H1 (cell line): Measurements from ENCODE around the gene UBE2E2. TPM values are rescaled to one million over a fixed set of nuclear protein-coding genes. Genes with fewer than 3 reads are reported as not detected.

Experiments
- CTCF ChIA-PET: fragments of 300-600 bp; sonication (Branson Sonifier 250); formaldehyde crosslinking; loops from one replicate; lab custom pipeline; 2021; ENCODE audit not compliant: partially characterized antibody; lab: Charles Lee
- POLR2A ChIA-PET: fragments of 300-600 bp; sonication (Branson Sonifier 250); formaldehyde crosslinking; loops from one replicate; lab custom pipeline; 2021; ENCODE audit warnings: inconsistent platforms; ENCODE audit not compliant: partially characterized antibody; lab: Charles Lee
- DNase-seq, 2 experiments: peaks; one replicate each; pipeline versions ENCODE4 v3.0.0 to v3.0.0-alpha.2; 2010 to 2022; ENCODE audit warnings: low spot score in 2 of 2, low read depth in 1 of 2, mixed read lengths in 1 of 2
- FAIRE-seq: peaks from 2 replicates; lab custom pipeline; 2011; peaks lifted over from hg19 to GRCh38; lab: Jason Lieb, UNC
- H2AFZ ChIP-seq: 2 replicates; pipeline ENCODE4 v1.8.1; 2012; ENCODE audit warnings: low read length, inconsistent platforms
- H2AK5ac ChIP-seq: 2 replicates; pipeline ENCODE4 v1.6.1; 2013; ENCODE audit warnings: low read depth, low read length
- H2BK120ac ChIP-seq: replicated peaks from 2 replicates; pipeline ENCODE3; 2013; ENCODE audit warnings: low read depth, low read length, inconsistent platforms
- H2BK12ac ChIP-seq: 2 replicates; pipeline ENCODE4 v1.6.1; 2013; ENCODE audit warnings: low read depth, low read length
- H2BK15ac ChIP-seq: 2 replicates; pipeline ENCODE4 v1.6.1; 2013; ENCODE audit warnings: low read length
- H2BK20ac ChIP-seq: 2 replicates; pipeline ENCODE4 v1.6.1; 2013; ENCODE audit warnings: low read length
- H2BK5ac ChIP-seq: 2 replicates; pipeline ENCODE4 v1.6.1; 2013; ENCODE audit warnings: low read depth, low read length
- H3K14ac ChIP-seq: 2 replicates; pipeline ENCODE4 v1.6.1; 2013; ENCODE audit warnings: inconsistent platforms; ENCODE audit not compliant: insufficient read length
- H3K18ac ChIP-seq: 2 replicates; pipeline ENCODE4 v1.6.1; 2013; ENCODE audit warnings: low read length; ENCODE audit errors: extremely low read depth
- H3K23ac ChIP-seq: 2 replicates; pipeline ENCODE4 v1.6.1; 2013; ENCODE audit warnings: inconsistent platforms; ENCODE audit not compliant: insufficient read length
- H3K23me2 ChIP-seq: 2 replicates; pipeline ENCODE4 v1.6.1; 2013; ENCODE audit warnings: low read depth, low read length
- H3K27ac ChIP-seq: 2 replicates; pipeline ENCODE4 v1.6.1; 2011; ENCODE audit warnings: low read depth, low read length, inconsistent platforms
- H3K27me3 ChIP-seq, 4 experiments: replicated peaks in 1 of 4; 1 replicate in 1 of 4; 2 replicates in 3 of 4; pipeline versions ENCODE4 v1.6.1 to v1.8.1; 2011 to 2013; ENCODE audit warnings: low read length in 3 of 4, mild to moderate bottlenecking in 3 of 4, inconsistent platforms in 2 of 4, mixed read lengths in 2 of 4, moderate library complexity in 1 of 4; ENCODE audit not compliant: control insufficient read depth in 3 of 4, insufficient read depth in 3 of 4; ENCODE audit errors: extremely low read depth in 1 of 4
- H3K36me3 ChIP-seq, 4 experiments: 2 replicates each; pipeline versions ENCODE4 v1.6.1 to v1.8.1; 2011 to 2013; ENCODE audit warnings: mild to moderate bottlenecking in 4 of 4, low read length in 3 of 4, moderate library complexity in 2 of 4, control low read depth in 1 of 4, inconsistent platforms in 1 of 4; ENCODE audit not compliant: insufficient read depth in 4 of 4, control insufficient read depth in 2 of 4
- H3K4ac ChIP-seq: replicated peaks from 2 replicates; pipeline ENCODE3; 2013; ENCODE audit warnings: low read length, low read depth, mixed read lengths, inconsistent platforms; ENCODE audit not compliant: insufficient read length
- H3K4me1 ChIP-seq, 4 experiments: replicated peaks in 1 of 4; 1 replicate in 1 of 4; 2 replicates in 3 of 4; pipeline versions ENCODE4 v1.6.1 to v1.8.1; 2011 to 2013; ENCODE audit warnings: low read length in 3 of 4, inconsistent platforms in 2 of 4, mixed read lengths in 1 of 4; ENCODE audit not compliant: insufficient read depth in 4 of 4, control insufficient read depth in 3 of 4
- H3K4me2 ChIP-seq, 2 experiments: 2 replicates each; pipeline versions ENCODE4 v1.6.1 to v1.8.1; 2011 to 2013; ENCODE audit warnings: low read depth in 2 of 2, low read length in 2 of 2, control low read depth in 1 of 2, inconsistent platforms in 1 of 2, mild to moderate bottlenecking in 1 of 2; ENCODE audit not compliant: insufficient read depth in 1 of 2
- H3K4me3 ChIP-seq, 4 experiments: fragments of 200-600, 300-600 bp in 1 of 4; sonication (generic), shearing (Covaris generic), sonication (Bioruptor Twin) in 1 of 4; 2 replicates each; pipeline versions ENCODE4 v1.5.1 to v1.8.1; 2011 to 2016; ENCODE audit warnings: low read length in 4 of 4, low read depth in 3 of 4, control low read depth in 2 of 4, inconsistent platforms in 2 of 4, mild to moderate bottlenecking in 2 of 4, mixed read lengths in 1 of 4, moderate library complexity in 1 of 4; ENCODE audit not compliant: insufficient read depth in 2 of 4; ENCODE audit errors: extremely low read depth in 1 of 4
- H3K56ac ChIP-seq: replicated peaks from 2 replicates; pipeline ENCODE3; 2013; ENCODE audit warnings: low read depth, mild to moderate bottlenecking, mixed read lengths, low read length, inconsistent platforms; ENCODE audit not compliant: insufficient read length
- H3K79me1 ChIP-seq: 2 replicates; pipeline ENCODE4 v1.6.1; 2013; ENCODE audit warnings: low read depth, low read length, control low read depth
- H3K79me2 ChIP-seq, 2 experiments: 2 replicates each; pipeline versions ENCODE4 v1.6.1 to v1.8.1; 2012 to 2013; ENCODE audit warnings: low read length in 2 of 2, mild to moderate bottlenecking in 2 of 2, inconsistent platforms in 1 of 2; ENCODE audit not compliant: insufficient read depth in 2 of 2, control insufficient read depth in 1 of 2
- H3K9ac ChIP-seq, 4 experiments: replicated peaks in 1 of 4; 1 replicate in 1 of 4; 2 replicates in 3 of 4; pipeline versions ENCODE4 v1.6.1 to v1.8.1; 2011 to 2013; ENCODE audit warnings: low read depth in 3 of 4, low read length in 3 of 4, control low read depth in 2 of 4, mild to moderate bottlenecking in 2 of 4, moderate library complexity in 2 of 4, inconsistent platforms in 1 of 4; ENCODE audit errors: extremely low read depth in 1 of 4
- H3K9me3 ChIP-seq, 2 experiments: 2 replicates each; pipeline versions ENCODE4 v1.6.1 to v1.8.1; 2012 to 2013; ENCODE audit warnings: mild to moderate bottlenecking in 2 of 2, moderate library complexity in 2 of 2, control low read depth in 1 of 2, inconsistent platforms in 1 of 2, low read depth in 1 of 2, low read length in 1 of 2, mixed read lengths in 1 of 2; ENCODE audit not compliant: insufficient read depth in 2 of 2
- H4K20me1 ChIP-seq, 2 experiments: replicated peaks in 1 of 2; 2 replicates each; pipeline versions ENCODE3 to v1.8.1; 2011 to 2013; ENCODE audit warnings: inconsistent platforms in 2 of 2, low read length in 2 of 2, mild to moderate bottlenecking in 1 of 2; ENCODE audit not compliant: insufficient read depth in 2 of 2, control insufficient read depth in 1 of 2
- H4K5ac ChIP-seq: 2 replicates; pipeline ENCODE4 v1.6.1; 2013; ENCODE audit warnings: low read length, low read depth, mixed read lengths, inconsistent platforms; ENCODE audit not compliant: insufficient read length
- H4K8ac ChIP-seq: 2 replicates; pipeline ENCODE4 v1.8.0; 2013; ENCODE audit warnings: mild to moderate bottlenecking, moderate library complexity, low read length, inconsistent platforms; ENCODE audit not compliant: insufficient read depth; ENCODE audit errors: extremely low read depth
- H4K91ac ChIP-seq: replicated peaks from 2 replicates; pipeline ENCODE3; 2013; ENCODE audit warnings: low read length, mixed read lengths, inconsistent platforms; ENCODE audit not compliant: insufficient read length
- BCL11A ChIP-seq, 2 experiments: IDR thresholded peaks; one replicate each; pipeline ENCODE4 v1.6.1; 2011; ENCODE audit warnings: low read depth in 2 of 2, low read length in 2 of 2, mild to moderate bottlenecking in 2 of 2
- BRCA1 ChIP-seq: IDR thresholded peaks from 2 replicates; pipeline ENCODE4 v1.6.1; 2012; ENCODE audit warnings: low read depth, low read length, improper control_type of control experiment
- CHD1 ChIP-seq: IDR thresholded peaks from 2 replicates; pipeline ENCODE4 v1.6.1; 2012; ENCODE audit warnings: low read depth, low read length, improper control_type of control experiment
- CTBP2 ChIP-seq: IDR thresholded peaks from 2 replicates; pipeline ENCODE4 v1.7.0; 2011; ENCODE audit warnings: borderline replicate concordance, mild to moderate bottlenecking, moderate library complexity, mixed read lengths, low read length; ENCODE audit not compliant: insufficient read depth, insufficient read length
- KDM4A ChIP-seq: IDR thresholded peaks from one replicate; pipeline ENCODE4 v1.7.1; 2012; ENCODE audit warnings: low read depth, mild to moderate bottlenecking, moderate library complexity, low read length, inconsistent platforms; ENCODE audit not compliant: severe bottlenecking
- MAFK ChIP-seq: IDR thresholded peaks from 2 replicates; pipeline ENCODE4 v1.6.1; 2012; ENCODE audit warnings: low read depth, mild to moderate bottlenecking, improper control_type of control experiment, low read length
- POLR2AphosphoS5 ChIP-seq: IDR thresholded peaks from 2 replicates; pipeline ENCODE4 v1.6.1; 2011; ENCODE audit warnings: low read depth, low read length
- SRF ChIP-seq: IDR thresholded peaks from 2 replicates; pipeline ENCODE4 v1.6.1; 2011; ENCODE audit warnings: mild to moderate bottlenecking, low read depth, low read length, moderate library complexity
- TCF12 ChIP-seq: IDR thresholded peaks from 2 replicates; pipeline ENCODE4 v1.6.1; 2011; ENCODE audit warnings: low read depth, mild to moderate bottlenecking, low read length
- WGBS, 2 experiments: shearing (Covaris generic) in 1 of 2; methylation state at CpG; one replicate each; pipeline versions ENCODE4 v1.1.6 to v1.1.7; 2013 to 2015; ENCODE audit warnings: low lambda C conversion rate in 2 of 2, mixed read lengths in 2 of 2, inconsistent platforms in 1 of 2, low coverage in 1 of 2, missing lambda C conversion rate in 1 of 2; ENCODE audit not compliant: insufficient replicate concordance in 2 of 2, insufficient coverage in 1 of 2, insufficient read length in 1 of 2; ENCODE audit errors: extremely low coverage in 1 of 2, missing lambda C conversion rate in 1 of 2; 5-methylcytosine and 5-hydroxymethylcytosine counted together
- polyA plus RNA-seq, 7 experiments: library from polyadenylated mRNA; depleted of rRNA in 3 of 7; stranded (reverse) in 5 of 7; unstranded in 2 of 7; fragments of >200 nt in 5 of 7; fragments of 200-250 nt in 2 of 7; gene quantifications; 1 replicate in 5 of 7; 2 replicates in 1 of 7; 4 replicates in 1 of 7; pipeline versions ENCODE4 v1.2.1 to v1.2.3, GENCODE V29; 2011 to 2013; ENCODE audit warnings: missing spikeins in 2 of 7, mixed read lengths in 2 of 7
- total RNA-seq: library from RNA; stranded (reverse); fragmentation: NEBNext Ultra II Directional; extraction: Animal tissue kit (Norgen Biotek cat#: 25700); gene quantifications from 2 replicates; pipeline ENCODE4 v1.2.1, GENCODE V29; 2021
- TF ChIP-seq, protein P1 (sequence below): IDR thresholded peaks from 2 replicates; pipeline ENCODE4 v1.6.1; 2011; ENCODE audit warnings: low read depth, mild to moderate bottlenecking, low read length; ENCODE audit not compliant: insufficient read depth
- TF ChIP-seq, protein P2 (sequence below): IDR thresholded peaks from 2 replicates; pipeline ENCODE4 v1.6.1; 2012; ENCODE audit warnings: low read length, inconsistent platforms
- TF ChIP-seq, protein P3 (sequence below): IDR thresholded peaks from 2 replicates; pipeline ENCODE4 v1.6.1; 2012; ENCODE audit warnings: inconsistent platforms

UBE2E2 gene
- total and polyA plus RNA-seq, 2 of the 8 experiments (the other 6 are each of a cell fraction or from before 2014, with no cell fraction given): 57.6 to 70.6 TPM

DNA sequence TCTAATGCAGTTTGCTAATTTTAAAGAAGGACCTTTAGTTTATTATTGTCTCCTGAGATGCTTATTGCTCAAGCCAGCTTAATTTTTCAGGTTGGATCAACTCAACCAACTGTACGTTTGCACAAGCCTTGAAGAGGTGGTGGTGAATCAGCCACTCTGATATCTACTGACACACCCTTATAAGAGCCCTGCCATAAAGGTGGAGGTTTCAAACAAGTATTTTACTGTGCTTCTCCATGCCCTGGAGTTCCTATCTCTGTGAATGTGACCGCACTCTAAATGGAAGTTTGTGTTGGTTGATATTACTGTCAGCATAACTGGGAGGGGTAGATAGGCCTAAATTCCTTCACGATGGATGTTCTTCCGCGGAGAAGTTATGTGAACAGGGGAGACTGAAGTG is 305.3 kb downstream of the UBE2E2 start:
- H2BK15ac ChIP-seq: no peak overlapping the region
- H2BK120ac ChIP-seq: no peak overlapping the region
- ChIA-PET CTCF (no interaction called here), POLR2A (no interaction called here)
- no peak overlapping the region for H3K56ac ChIP-seq
- no peak for FAIRE-seq
- no peak overlapping the region for H3K18ac ChIP-seq
- H3K4me2 ChIP-seq: no peak overlapping the region
- H2BK20ac ChIP-seq: no peak overlapping the region
- H3K23ac ChIP-seq: no peak overlapping the region
- no peaks in the 10 kb centered on the region for H3K4me1 ChIP-seq
- no peak overlapping the region for H3K27ac ChIP-seq
- no peaks in the 10 kb centered on the region for H3K79me1 ChIP-seq
- H2AK5ac ChIP-seq: no peak overlapping the region
- H4K5ac ChIP-seq: no peak overlapping the region
- no peaks in the 10 kb centered on the region for H3K79me2 ChIP-seq
- H3K4me3 ChIP-seq: no peak overlapping the region
- no peak for DNase-seq
- no peaks in the 10 kb centered on the region for H3K36me3 ChIP-seq
- H4K8ac ChIP-seq: no peak overlapping the region
- H4K91ac ChIP-seq: no peak overlapping the region
- no peak overlapping the region for H3K9ac ChIP-seq
- H4K20me1 ChIP-seq: no peaks in the 10 kb centered on the region
- no peaks in the 10 kb centered on the region for H3K9me3 ChIP-seq
- no peaks in the 10 kb centered on the region for H3K23me2 ChIP-seq
- WGBS, 2 experiments: 93% methylated on average over 5 of the region's 5 CpGs; no CpG with 5 or more reads in 1 of the 2 experiments
- H2AFZ ChIP-seq: no peak overlapping the region
- no peak overlapping the region for H3K4ac ChIP-seq
- no peak overlapping the region for H2BK5ac ChIP-seq
- H2BK12ac ChIP-seq: no peak overlapping the region
- no peaks in the 10 kb centered on the region for H3K27me3 ChIP-seq
- no peak overlapping the region for H3K14ac ChIP-seq
- TF ChIP-seq KDM4A: no peak
- no peak for TF ChIP-seq BRCA1
- TF ChIP-seq BCL11A (IDR thresholded peaks at IDR 0.05; ENCODE audit: low read depth in 2 of 2, low read length in 2 of 2): no peak
- TF ChIP-seq CTBP2: no peak
- TF ChIP-seq, protein P1, sequence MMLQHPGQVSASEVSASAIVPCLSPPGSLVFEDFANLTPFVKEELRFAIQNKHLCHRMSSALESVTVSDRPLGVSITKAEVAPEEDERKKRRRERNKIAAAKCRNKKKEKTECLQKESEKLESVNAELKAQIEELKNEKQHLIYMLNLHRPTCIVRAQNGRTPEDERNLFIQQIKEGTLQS: no peak
- no peak for TF ChIP-seq MAFK
- TF ChIP-seq, protein P2, sequence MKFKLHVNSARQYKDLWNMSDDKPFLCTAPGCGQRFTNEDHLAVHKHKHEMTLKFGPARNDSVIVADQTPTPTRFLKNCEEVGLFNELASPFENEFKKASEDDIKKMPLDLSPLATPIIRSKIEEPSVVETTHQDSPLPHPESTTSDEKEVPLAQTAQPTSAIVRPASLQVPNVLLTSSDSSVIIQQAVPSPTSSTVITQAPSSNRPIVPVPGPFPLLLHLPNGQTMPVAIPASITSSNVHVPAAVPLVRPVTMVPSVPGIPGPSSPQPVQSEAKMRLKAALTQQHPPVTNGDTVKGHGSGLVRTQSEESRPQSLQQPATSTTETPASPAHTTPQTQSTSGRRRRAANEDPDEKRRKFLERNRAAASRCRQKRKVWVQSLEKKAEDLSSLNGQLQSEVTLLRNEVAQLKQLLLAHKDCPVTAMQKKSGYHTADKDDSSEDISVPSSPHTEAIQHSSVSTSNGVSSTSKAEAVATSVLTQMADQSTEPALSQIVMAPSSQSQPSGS: no peak
- no peak for TF ChIP-seq CHD1
- no peak for TF ChIP-seq TCF12
- TF ChIP-seq, protein P3, sequence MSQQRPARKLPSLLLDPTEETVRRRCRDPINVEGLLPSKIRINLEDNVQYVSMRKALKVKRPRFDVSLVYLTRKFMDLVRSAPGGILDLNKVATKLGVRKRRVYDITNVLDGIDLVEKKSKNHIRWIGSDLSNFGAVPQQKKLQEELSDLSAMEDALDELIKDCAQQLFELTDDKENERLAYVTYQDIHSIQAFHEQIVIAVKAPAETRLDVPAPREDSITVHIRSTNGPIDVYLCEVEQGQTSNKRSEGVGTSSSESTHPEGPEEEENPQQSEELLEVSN: no peak
- no peak for TF ChIP-seq POLR2AphosphoS5
- TF ChIP-seq SRF: no peak
